Endometrium (tissue), 2 donors: ENCODE results near the gene SLC25A11.

Source experiments
- FAIRE-seq: peaks from 2 replicates; lab custom pipeline; 2012; peaks lifted over from hg19 to GRCh38; lab: Jason Lieb, UNC
- donor health status: control.
- donor health status: control.

SLC25A11 gene

DNA sequence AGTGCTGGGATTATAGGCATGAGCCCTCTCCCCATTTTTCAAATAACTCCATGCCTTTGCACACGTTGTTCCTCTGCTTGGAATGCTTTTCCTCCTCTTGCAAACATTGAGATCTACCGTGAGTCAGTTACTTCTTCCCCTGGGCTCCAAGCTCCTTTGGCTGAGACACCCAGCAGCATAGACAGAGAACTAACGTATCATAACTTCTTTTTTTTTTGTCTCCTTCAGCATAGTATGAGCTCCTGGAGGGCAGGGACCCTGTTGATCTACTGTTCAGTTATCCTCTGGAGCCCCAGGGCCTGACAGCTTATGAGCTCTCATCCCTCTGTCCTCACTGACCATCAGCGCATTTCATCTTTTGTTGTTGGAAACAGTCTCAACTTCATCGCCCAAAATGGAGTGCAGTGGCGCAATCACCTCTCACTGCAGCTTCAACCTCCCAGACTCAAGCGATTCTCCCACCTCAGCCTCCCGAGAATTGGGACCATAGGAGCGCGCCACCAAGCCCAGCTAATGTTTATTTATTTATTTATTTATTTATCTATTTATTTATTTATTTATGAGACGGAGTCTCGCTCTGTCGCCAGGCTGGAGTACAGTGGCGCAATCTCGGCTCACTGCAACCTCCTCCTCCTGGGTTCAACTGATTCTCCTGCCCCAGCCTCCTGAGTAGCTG is 25.6 kb upstream of the SLC25A11 start:
- no peak for FAIRE-seq

DNA sequence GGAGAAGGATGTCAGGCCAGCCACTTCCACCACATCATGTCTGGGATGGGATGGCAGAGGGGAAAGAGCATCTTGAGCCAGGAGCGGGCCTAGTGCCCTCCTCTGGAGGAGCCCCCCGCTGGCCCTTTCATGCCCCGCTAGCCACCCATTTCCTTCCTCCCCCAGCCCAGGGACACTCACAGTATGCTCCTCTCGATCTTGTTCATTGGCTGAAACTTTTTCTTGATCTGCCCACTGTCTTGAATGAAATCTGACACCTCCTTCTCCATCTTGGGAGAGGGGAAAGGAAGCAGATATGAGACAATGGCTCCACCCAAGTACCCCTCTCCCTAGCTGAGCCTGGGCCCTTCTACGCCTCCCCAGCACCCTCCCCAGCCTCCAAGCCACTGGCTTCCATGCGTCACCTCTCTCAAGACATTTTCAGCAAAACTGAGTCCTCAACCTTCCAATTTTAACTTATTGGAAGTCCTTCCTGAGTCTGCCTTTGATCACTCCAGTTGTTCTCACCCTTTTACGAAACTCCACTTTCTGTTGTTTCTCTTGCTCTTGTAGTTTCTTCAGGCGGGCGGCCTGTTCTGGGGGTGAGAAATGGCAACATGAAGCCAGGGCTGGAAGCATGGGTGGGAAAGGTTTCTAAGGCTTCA is 20.6 kb upstream of the SLC25A11 start:
- FAIRE-seq = no peak

DNA sequence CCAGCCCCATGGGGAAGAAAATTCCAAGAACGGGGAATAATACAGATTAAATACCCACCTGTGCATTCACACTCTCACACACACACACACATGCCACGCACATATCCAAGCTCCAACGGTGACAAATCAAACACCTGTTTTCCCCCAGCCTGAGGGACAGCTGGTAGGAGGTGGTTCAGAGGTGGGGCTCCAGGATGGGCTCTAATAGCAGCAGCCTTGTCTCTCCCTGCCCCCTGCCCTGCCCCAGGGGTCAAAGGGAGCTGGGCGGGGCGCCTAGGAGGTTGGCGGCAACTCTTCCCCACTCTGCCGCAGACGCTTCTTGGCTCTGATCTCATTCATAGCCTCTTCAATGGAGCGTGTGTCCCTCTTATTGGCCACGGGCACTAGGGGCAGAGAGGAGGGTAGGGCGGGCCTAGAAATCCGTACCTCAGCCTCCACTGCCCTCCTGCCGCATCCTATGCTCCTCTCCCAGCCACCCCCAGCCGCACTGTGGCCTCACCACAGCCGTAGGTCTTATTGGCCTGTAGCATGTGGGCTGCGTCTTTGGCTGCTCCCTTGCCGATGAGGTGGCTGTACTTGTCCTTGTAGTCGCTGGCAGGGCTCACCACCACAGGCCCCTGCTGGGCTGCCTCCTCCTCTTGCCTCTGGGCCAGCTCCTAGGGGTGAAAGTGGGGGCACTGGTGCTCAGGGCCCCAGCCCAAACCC is 19.6 kb upstream of the SLC25A11 start:
- no peak for FAIRE-seq

DNA sequence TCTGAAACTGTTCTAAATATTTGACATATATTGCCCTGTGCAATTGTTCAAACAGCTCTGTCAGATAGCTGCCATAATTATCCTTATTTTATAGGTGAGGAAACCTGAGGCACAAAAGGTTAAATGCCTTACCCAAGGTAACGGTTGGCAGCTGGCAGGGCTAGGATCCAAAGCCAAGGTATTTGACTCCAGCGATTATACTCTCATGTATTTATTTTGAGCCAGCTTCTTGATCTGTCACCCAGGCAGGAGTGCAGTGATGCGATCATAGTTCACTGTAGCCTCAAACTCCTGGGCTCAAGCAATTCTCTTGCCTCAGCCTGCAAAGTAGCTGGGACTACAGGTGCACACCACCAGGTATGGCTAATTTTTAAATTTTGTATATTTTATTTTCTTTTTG is 18.3 kb upstream of the SLC25A11 start:
- FAIRE-seq = no peak

DNA sequence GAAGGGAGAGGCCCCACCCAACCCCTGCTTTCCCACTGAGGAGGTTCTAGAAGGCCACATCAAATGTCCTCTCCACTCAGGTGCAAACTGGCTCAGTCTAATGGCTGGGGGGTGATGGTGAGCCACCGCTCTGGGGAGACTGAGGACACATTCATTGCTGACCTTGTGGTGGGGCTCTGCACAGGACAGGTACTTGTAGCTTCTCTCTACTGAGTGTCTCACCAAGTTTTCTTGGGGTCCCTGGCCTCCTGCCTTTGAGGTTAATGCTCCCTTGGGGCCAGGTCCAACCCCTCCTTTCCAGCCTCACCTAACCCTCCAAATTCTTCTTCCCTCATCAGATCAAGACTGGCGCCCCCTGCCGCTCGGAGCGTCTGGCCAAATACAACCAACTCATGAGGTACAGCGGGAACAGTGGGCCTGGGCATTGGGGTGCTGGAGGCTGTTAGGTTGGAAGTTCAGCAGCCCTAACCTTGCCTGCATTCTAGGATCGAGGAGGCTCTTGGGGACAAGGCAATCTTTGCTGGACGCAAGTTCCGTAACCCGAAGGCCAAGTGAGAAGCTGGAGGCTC is 16.7 kb upstream of the SLC25A11 start:
- no peak for FAIRE-seq

DNA sequence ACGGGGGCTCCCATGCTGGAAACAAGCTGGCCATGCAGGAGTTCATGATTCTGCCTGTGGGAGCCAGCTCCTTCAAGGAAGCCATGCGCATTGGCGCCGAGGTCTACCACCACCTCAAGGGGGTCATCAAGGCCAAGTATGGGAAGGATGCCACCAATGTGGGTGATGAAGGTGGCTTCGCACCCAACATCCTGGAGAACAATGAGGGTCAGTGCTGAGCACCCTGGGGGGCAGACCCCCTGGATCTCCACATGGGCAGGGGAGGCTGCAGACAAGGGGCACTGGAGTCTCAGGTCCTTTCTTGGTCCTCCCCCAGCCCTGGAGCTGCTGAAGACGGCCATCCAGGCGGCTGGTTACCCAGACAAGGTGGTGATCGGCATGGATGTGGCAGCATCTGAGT is 15.2 kb upstream of the SLC25A11 start:
- no peak for FAIRE-seq

DNA sequence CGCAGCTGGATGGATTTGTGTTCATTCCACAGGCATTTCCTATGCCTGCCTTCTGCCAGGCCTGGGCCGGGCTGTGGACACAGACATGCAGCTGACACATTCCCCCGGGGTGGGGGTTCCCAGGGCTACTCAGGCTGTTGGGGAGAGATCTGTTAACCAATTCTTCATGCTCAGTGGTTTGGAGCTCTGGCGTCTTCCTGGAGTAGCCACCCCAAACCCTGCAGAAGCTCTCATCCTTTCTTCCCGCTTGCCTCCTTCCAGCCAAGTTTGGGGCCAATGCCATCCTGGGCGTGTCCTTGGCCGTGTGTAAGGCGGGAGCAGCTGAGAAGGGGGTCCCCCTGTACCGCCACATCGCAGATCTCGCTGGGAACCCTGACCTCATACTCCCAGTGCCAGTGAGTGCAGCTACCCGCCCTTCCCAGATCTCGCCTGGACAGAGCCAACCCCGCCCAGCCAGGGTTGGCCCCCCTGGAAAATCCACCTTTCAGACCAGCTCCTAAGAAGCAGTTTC is 13.7 kb upstream of the SLC25A11 start:
- no peak for FAIRE-seq

DNA sequence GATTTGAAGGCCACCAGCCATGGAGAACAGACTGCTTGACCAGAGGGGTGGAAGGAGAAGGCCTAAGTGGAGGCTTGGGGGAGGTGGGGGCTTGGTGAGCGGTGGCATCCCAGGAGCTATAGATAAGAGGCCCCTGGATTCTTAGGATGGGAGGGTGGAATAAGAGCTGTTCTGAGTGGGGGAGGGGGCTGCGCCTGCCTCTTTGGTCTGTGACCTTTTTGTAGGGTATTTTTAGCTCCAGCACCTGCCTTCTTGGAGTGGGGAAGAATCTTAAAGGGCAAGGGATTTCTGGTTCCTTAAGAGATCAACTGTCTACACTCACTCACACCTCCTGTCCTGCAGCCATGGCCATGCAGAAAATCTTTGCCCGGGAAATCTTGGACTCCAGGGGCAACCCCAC is 11.6 kb upstream of the SLC25A11 start:
- FAIRE-seq = no peak

DNA sequence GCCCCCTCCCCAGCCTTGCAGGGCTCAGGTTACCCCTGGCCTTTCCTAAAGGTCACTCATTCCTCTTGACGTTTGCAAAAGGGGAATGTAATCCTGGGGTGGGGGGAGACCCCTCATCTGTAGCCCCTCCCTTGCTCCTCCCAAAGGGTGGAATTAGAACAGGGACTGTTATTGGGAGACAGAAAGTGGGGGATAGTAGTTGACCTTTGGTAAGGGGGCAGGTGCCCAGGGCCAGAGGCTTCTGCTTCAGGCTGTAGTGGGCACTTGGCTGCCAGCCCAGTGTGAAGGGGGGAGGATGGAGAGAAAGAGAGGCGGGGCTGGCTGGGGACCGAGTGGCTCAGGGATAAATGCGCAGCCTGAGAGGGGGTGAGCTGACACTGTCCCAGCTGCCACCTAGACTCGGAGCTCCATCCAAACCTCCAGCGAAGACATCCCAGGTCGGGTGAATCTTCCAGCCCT is 10.9 kb upstream of the SLC25A11 start, which contains the start of gene ENO3:
ENO3 (plus strand) TSS at position 374 of the 459 bp plus-strand sequence. CDS start 711 bp downstream, outside the sequence.
- no peak for FAIRE-seq

DNA sequence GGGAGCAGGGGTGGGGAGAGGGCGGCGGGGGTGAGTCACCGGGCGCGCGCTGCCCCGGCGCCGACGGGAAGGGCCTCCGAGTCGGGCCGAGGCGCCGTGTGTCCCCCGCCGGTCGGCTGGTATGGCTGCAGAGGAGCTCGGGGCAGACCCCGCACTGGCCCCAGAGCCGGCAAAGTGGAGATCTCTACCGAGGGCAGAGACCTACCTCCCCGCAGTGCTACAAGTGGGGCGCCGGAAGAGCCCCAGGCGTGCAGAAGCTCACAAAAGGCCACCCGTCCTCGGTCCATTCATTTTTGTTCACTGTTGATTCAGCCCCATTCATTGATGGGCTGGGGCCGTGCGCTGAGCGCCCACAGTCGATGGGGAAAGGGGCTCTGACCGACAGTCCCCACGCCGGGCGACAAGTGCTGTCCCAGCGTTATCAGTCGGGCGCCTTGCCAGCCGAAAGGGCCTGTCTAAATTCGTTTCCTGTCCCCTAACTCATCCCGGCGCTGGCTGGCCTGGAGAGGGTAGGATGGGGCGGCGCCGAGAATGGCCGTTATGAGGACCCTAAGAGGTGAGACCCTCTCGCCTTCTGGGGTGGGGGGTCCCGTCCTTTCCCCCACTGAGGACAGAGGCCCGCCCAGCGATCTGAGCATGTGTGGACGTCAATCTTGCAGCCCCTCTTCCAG is 10.4 kb upstream of the SLC25A11 start:
- FAIRE-seq = no peak

DNA sequence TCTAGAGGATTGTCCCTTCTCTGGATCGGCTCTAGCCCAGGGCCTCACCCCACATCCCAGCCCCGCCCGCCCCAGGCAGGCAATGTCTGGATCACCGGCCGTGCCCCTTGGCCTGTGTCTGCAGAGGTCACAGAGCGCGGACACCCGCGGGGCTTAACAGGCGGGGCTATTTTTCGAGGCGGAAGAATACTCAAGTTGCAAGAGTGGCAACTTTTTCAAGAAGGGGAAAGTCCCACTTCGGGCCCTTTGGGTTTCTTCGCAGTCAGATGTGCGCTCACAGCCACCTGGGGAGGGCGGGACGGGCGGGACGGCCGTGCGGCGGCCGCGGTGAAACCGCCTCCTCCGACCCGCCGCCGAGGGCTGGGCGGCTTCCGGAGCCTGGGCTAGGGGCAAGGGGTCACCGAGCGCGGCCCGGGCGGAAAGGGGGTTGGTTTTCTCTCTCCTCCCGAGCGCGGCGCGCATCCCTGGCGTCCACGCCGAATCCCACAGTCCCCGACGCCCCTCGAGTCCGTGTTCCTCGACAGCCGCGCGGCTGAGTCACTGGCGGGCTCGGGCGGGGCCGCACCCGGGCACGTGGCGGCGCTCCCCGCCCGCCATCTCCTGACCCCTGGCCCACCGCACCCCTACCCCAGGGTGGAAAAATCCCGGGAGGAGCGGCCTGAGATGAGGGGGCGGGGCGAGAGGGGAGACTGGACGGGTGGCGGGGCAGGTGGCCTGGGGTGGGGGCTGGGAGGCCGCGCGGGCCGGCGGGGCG is 9.7 kb upstream of the SLC25A11 start:
- FAIRE-seq = no peak

DNA sequence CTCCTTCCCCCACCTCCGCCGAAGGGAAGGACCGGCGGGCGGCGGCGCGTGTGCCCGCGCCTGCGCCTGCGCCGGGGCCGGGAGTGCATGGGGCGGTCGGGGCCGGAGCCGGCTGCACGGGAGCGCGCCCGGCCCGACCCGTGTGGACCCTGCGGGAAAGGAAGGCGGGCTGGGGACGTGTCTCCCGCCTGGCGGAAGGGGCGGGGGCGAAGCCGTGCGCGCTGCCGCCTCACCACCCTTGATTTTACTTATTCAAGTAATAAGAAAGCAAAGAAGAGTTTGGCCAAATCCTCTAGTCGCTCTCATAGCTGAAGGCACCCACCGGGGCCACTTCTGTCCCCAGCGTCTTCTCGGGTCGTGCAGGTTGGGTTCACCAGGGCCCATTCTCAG is 9.1 kb upstream of the SLC25A11 start:
- no peak for FAIRE-seq

DNA sequence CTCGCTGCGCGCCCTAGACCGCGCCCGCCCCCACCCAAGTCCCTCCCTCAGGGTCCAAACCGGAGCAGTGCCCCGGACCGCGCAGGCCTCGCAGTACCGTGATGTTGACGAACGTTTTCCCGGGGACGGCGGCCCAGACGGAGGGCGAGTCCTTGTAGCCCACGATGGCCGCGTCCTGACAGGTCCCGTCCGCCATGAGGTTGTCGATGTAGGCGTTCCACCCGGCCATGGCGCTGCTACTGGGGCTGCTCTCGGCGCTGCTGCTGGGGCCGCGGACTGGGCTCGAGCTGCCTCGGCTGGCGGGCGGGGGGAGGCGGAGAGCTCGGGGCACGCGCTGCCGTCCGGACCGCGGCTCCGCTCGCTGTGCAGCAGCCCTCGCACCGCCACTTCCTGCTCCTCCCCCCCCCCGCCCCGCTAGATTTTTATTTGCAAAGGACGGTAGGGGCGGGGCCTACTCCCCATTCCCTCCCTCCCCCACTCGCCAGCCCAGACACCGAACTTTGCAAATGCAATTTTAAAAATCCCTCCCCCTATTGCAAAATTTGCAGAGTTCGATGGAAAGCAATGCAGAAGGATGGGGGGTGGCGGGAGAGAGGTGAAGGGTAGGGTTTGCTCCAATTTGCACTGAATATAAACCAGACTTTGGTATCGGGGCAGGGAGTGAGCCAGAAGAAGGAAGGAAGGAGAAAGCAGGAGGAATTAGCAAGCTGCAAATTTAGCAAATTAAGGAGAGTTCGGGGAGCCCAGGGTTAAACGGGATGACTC is 8.5 kb upstream of the SLC25A11 start, which contains the start of gene PFN1:
PFN1 (minus strand) TSS at position 365 of the 765 bp plus-strand sequence; CDS start at position 229, 136 bp downstream.
- no peak for FAIRE-seq

DNA sequence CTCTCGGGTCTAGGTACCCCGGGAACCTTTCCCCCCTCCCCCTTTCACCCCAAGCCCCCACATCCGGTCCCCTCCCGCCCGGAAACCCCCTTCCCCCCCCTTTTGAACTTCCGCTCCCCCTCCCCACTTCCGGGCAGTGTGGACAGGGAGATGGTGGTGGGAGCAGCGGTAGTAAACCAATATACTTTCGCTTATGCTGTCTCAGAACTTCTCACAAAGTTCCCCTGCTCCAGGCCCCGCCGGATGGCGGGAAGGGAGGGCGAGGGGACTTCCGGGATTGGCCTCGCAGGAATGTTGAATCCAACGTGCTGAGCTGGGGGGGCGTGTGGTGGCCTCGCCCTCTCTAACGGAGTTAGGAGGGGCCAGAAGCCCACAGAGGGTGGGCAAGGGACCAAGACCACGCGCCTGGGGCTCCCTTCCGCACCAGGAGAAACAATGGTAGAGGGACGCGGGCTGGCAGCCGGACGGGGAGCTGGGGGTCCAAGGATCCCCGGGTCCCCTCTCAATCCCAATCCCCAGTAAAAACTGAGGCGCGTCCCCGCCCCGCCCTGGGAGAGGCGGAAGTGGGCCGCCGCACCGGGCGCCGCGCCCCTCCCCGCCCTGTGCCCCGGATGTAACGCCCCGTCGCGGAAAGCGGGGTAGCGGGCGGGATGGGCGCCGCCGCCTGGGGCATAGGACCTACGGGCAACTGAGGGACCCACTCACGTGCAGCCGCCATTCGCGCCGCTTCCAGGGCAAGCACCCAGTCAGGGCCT is 7.7 kb upstream of the SLC25A11 start:
- FAIRE-seq = no peak

DNA sequence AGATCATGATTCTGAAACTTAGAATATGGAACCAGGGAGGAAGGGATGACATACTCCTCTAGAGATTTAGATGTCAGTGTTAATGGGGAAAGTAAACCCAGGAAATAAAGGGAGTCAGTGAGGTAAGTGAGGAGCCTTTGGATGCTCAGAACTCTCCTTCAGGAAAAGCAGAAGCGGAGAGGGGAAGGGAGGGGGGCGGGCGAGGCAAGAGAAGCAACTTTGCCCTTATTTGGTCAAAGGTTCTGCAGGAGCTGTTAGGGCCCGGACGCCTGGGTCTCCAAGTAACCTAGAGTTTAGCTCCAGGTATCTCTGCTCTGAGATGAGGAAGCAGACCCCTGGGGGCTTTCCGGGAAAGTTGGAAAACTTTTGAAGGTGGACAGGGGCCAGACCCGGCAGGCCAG is 7.2 kb upstream of the SLC25A11 start:
- FAIRE-seq = no peak

DNA sequence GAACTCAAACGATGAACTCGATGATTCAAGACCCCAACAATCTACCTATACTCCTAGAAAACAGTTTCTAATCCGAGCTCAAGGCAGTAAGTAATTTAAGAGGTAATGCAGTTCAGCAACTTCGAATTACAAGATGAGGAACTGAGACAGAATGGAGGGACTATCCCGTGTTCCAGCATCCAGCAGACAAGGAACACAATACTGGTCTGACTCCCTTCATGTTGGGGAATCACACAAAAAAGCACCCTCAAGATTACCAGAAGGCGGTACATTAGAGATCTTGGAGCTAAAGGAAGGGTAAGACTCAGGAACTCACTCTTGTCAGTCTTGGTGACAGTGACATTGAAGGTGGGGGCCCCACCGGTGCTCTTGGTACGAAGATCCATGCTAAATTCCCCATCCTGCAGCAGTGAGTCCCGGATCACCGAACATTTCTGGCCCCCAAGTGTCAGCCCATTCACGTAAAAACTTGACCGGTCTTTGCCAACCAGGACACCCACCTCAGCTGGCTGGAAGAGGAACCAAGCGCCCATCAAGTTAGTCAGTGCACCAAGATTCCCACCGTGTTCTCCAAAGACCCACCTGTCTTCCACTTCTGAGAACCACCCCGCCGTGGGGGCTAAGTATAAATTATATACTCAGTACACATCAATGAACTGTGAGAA is 6.6 kb upstream of the SLC25A11 start:
- no peak for FAIRE-seq

DNA sequence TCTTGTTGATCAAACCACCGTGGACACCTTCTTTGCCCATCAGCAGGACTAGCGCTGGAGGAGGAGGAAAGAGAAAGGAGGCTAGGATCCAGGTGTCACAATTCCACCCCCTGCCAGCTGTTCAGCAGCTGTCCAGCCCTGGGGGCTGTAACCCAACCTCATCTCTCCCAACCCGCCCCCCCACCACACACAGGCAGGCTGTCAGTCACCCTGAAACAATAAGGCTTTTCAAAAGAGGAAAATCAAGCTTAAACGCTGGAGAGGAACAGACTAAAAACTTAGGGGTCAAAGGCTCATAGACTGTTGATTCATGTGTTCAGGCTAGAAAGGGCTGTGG is 6.1 kb upstream of the SLC25A11 start:
- FAIRE-seq = no peak

DNA sequence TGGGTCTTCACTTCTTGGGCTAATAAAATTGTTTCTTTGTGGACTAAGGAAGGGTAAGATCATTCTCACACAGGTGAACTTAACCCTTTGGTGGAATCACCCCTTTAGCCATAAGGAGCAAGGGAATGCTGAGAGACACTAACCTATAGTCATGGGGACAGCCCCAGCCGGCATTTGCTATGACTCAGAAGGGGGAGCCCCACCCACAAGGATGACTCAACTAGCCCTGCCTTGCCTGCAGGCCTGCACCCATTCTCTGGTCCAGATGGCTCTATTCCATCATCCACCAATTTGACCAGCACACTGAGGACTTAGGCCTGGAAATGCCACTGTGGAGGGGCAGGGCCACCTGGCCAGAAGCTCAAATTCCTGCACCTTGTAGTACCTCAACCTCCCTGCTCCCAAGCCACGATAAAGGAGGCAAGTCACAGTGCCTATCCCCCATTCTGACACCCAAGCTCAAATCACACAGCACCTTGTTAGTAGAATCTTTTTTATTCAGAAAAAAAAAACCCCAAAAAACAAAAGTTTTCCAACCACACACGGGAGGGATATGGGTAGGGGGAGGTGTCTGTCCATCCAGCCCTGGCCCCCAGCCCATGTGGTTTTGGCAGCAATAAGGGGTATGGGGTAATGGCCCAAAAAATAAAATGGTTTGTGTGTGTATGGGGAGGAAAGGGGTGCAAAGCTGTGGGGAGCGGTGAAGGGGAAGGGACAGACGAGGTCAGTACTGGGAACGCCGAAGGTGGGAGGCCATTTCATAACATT is 5.5 kb upstream of the SLC25A11 start:
- no peak for FAIRE-seq
